Panc1 (cell line): ENCODE measurements around the gene FCN1. TPM values are rescaled to one million over a fixed set of nuclear protein-coding genes. Genes with fewer than 3 reads are reported as not detected.

Source experiments
- ATAC-seq: fragments of 200-7000 bp; cut with Tn5 transposase; 2 replicates; pipeline ENCODE4 v1.9.1; 2020; ENCODE audit warnings: mild to moderate bottlenecking, moderate library complexity
- BruUV-seq: library from RNA; stranded (reverse); fragments of 400-500 nt; replicated peaks from 2 replicates; lab custom pipeline; 2021; lab: Mats Ljungman, UMichigan
- CTCF ChIA-PET: fragments of 300-600 bp; sonication (Branson Sonifier 250); formaldehyde crosslinking; loops from one replicate; lab custom pipeline; 2022; ENCODE audit warnings: antibody characterized with exemption; lab: Charles Lee
- POLR2A ChIA-PET: fragments of 300-600 bp; sonication (Branson Sonifier 250); formaldehyde crosslinking; loops from one replicate; lab custom pipeline; 2022; ENCODE audit warnings: antibody characterized with exemption; lab: Charles Lee
- DNase-seq: peaks from one replicate; pipeline ENCODE4 v3.0.0-alpha.2; 2010; ENCODE audit warnings: low read depth, low spot score
- H3K27ac ChIP-seq: 2 replicates; pipeline ENCODE4 v1.5.1; 2011; ENCODE audit warnings: mild to moderate bottlenecking, low read length, inconsistent platforms
- H3K27me3 ChIP-seq: fragments of 200-500 bp; sonication (Bioruptor generic); 2 replicates; pipeline ENCODE4 v1.6.0; 2014; ENCODE audit warnings: low read length, inconsistent platforms; ENCODE audit not compliant: control insufficient read depth, insufficient read depth
- H3K36me3 ChIP-seq: fragments of 200-500 bp; sonication (Bioruptor generic); 2 replicates; pipeline ENCODE4 v1.5.1; 2014; ENCODE audit warnings: inconsistent platforms, mild to moderate bottlenecking, low read length, moderate library complexity; ENCODE audit not compliant: control insufficient read depth, insufficient read depth
- H3K4me1 ChIP-seq: 2 replicates; pipeline ENCODE4 v1.5.1; 2011; ENCODE audit warnings: inconsistent platforms, mild to moderate bottlenecking, low read length, moderate library complexity; ENCODE audit not compliant: control insufficient read depth, insufficient read depth
- H3K4me3 ChIP-seq, 2 experiments: 2 replicates each; pipeline ENCODE4 v1.5.1; 2011 to 2012; ENCODE audit warnings: low read depth in 2 of 2, low read length in 2 of 2, mild to moderate bottlenecking in 2 of 2, inconsistent platforms in 1 of 2, moderate library complexity in 1 of 2
- H3K9me3 ChIP-seq: fragments of 200-500 bp; sonication (Bioruptor generic); 2 replicates; pipeline ENCODE4 v1.5.1; 2014; ENCODE audit warnings: low read depth, mild to moderate bottlenecking, inconsistent platforms, low read length, moderate library complexity; ENCODE audit not compliant: control insufficient read depth, insufficient read depth
- CTCF ChIP-seq: fragments of 450-650 bp; IDR thresholded peaks from 2 replicates; pipeline ENCODE4 v1.5.1; 2017; ENCODE audit warnings: mild to moderate bottlenecking
- POLR2AphosphoS5 ChIP-seq: IDR thresholded peaks from 2 replicates; pipeline ENCODE4 v1.6.1; 2012; ENCODE audit warnings: mild to moderate bottlenecking, low read depth, low read length, moderate library complexity
- REST ChIP-seq, 2 experiments: IDR thresholded peaks; 2 replicates each; pipeline ENCODE4 v1.6.1; 2011 to 2012; ENCODE audit warnings: low read depth in 2 of 2, control low read depth in 1 of 2, low read length in 1 of 2, mild to moderate bottlenecking in 1 of 2, moderate library complexity in 1 of 2; ENCODE audit not compliant: insufficient read depth in 1 of 2
- SIN3A ChIP-seq: IDR thresholded peaks from 2 replicates; pipeline ENCODE4 v1.6.1; 2012; ENCODE audit warnings: low read depth, mild to moderate bottlenecking, low read length, moderate library complexity, borderline replicate concordance; ENCODE audit not compliant: insufficient read depth
- TCF7L2 ChIP-seq: IDR thresholded peaks from 2 replicates; pipeline ENCODE4 v1.6.1; 2011; ENCODE audit warnings: mild to moderate bottlenecking, low read depth, low read length, inconsistent platforms
- in situ Hi-C: cut with HindIII; loops from 2 replicates; pipeline ENCODE4 v1.10.0; 2016; ENCODE audit warnings: low sequenced_read_pairs, low pct_unique_long_range_greater_than_20kb
- intact Hi-C: fragments of 100-400 bp; cut with micrococcal nuclease; formaldehyde crosslinking; loops from one replicate; pipeline ENCODE4 v1.10.0; 2022; ENCODE audit not compliant: unreplicated experiment
- total RNA-seq: library from RNA; stranded (reverse); gene quantifications from one replicate; pipeline ENCODE4 v1.2.1, GENCODE V29; 2021; ENCODE audit not compliant: unreplicated experiment

Gene FCN1
- total RNA-seq, 1 experiment from 2014 or later = not detected

- ATAC-seq (no peak), DNase-seq (no peak)
- Histone ChIP-seq H3K27ac (no peak overlapping the region), H3K9me3 (no peaks in the 10 kb centered on the region; the same call in 1 of the 2 replicates), H3K4me1 (no peaks in the 10 kb centered on the region), H3K36me3 (no peaks in the 10 kb centered on the region), H3K27me3 (no peaks in the 10 kb centered on the region; the same call in 1 of the 2 replicates), H3K4me3 (no peak overlapping the region)
- in situ Hi-C loops (no loop called here), intact Hi-C loops (no loop called here)
- POLR2A ChIA-PET = no interaction called here
- CTCF ChIA-PET = no interaction called here
- no peak for TF ChIP-seq CTCF
- no peak for TF ChIP-seq REST (IDR thresholded peaks at IDR 0.05; ENCODE audit: insufficient read depth in 1 of 2, low read depth in 2 of 2, low read length in 1 of 2)
- no peak for TF ChIP-seq SIN3A
- no peak for TF ChIP-seq POLR2AphosphoS5
- no peak for TF ChIP-seq TCF7L2
- BruUV-seq = no TSS peak
These were observed 4.6 kb upstream of the FCN1 start for GRCh38 chr9:134922066-134922931.

- Histone ChIP-seq H3K4me3 (no peak overlapping the region), H3K9me3 (no peaks in the 10 kb centered on the region; the same call in 1 of the 2 replicates), H3K27me3 (no peaks in the 10 kb centered on the region; the same call in 1 of the 2 replicates), H3K4me1 (no peaks in the 10 kb centered on the region), H3K36me3 (no peaks in the 10 kb centered on the region), H3K27ac (no peak overlapping the region)
- no peak for ATAC-seq
- no TSS peak for BruUV-seq
- DNase-seq = no peak
- POLR2A ChIA-PET = no interaction called here
- in situ Hi-C loops (no loop called here), intact Hi-C loops (no loop called here)
- CTCF ChIA-PET = no interaction called here
- TF ChIP-seq SIN3A (no peak), TCF7L2 (no peak), CTCF (no peak), POLR2AphosphoS5 (no peak), REST (IDR thresholded peaks at IDR 0.05; ENCODE audit: insufficient read depth in 1 of 2, low read depth in 2 of 2, low read length in 1 of 2) (no peak)
These were observed 1.6 kb upstream of the FCN1 start for GRCh38 chr9:134919303-134919702.
